ENCODE results near the gene NSD2. TPM values are rescaled to one million over a fixed set of nuclear protein-coding genes. Genes with fewer than 3 reads are reported as not detected.

NSD2 gene
- polyA plus RNA-seq, 1 donor from 2014 or later = 51.6 TPM

GRCh38 chr4:1989533-1990347 lies 118.5 kb downstream of the NSD2 start:
- Histone ChIP-seq H4K20me1 (ENCODE audit: insufficient read depth) (no peaks in the 10 kb centered on the region), H3F3A (ENCODE audit: insufficient read depth, low read length, poor library complexity, severe bottlenecking) (no peaks in the 10 kb centered on the region), H3K9me2 (ENCODE audit: insufficient read depth, low read length) (no peaks in the 10 kb centered on the region), H3K9ac (ENCODE audit: low read length) (no peak overlapping the region), H3K27ac (ENCODE audit: low read length) (no peak overlapping the region), H3K27me3 (ENCODE audit: insufficient read depth, low read depth, low read length) (no peaks in the 10 kb centered on the region), H3K36me3 (ENCODE audit: insufficient read depth, low read length) (peaks cover 1% of the 10 kb centered on the region), H3K4me3 (ENCODE audit: low read length) (no peak overlapping the region), H3K79me2 (replicated peaks; ENCODE audit: insufficient read depth, low read length) (peaks cover 8% of the 10 kb centered on the region), H2AFZ (ENCODE audit: low read depth, low read length) (no peak overlapping the region), H3K9me3 (ENCODE audit: low read length) (no peaks in the 10 kb centered on the region), H3K4me2 (ENCODE audit: low read length) (no peak overlapping the region)
- TF ChIP-seq REST (IDR thresholded peaks at IDR 0.05; ENCODE audit: borderline replicate concordance) = no peak
- no peak for TF ChIP-seq TAF1 (IDR thresholded peaks at IDR 0.05; ENCODE audit: low read depth)
- no peak for TF ChIP-seq RAD21 (conservative IDR thresholded peaks at IDR 0.05)
- TF ChIP-seq, protein P1, sequence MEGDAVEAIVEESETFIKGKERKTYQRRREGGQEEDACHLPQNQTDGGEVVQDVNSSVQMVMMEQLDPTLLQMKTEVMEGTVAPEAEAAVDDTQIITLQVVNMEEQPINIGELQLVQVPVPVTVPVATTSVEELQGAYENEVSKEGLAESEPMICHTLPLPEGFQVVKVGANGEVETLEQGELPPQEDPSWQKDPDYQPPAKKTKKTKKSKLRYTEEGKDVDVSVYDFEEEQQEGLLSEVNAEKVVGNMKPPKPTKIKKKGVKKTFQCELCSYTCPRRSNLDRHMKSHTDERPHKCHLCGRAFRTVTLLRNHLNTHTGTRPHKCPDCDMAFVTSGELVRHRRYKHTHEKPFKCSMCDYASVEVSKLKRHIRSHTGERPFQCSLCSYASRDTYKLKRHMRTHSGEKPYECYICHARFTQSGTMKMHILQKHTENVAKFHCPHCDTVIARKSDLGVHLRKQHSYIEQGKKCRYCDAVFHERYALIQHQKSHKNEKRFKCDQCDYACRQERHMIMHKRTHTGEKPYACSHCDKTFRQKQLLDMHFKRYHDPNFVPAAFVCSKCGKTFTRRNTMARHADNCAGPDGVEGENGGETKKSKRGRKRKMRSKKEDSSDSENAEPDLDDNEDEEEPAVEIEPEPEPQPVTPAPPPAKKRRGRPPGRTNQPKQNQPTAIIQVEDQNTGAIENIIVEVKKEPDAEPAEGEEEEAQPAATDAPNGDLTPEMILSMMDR (IDR thresholded peaks at IDR 0.05; ENCODE audit: poor library complexity, severe bottlenecking) = no peak
- TF ChIP-seq SMC3 (conservative IDR thresholded peaks at IDR 0.05; ENCODE audit: poor library complexity) = no peak
- no peak for TF ChIP-seq POLR2AphosphoS5 (IDR thresholded peaks at IDR 0.05)
- TF ChIP-seq MXI1 (conservative IDR thresholded peaks at IDR 0.05; ENCODE audit: poor library complexity, severe bottlenecking) = no peak
- no peak for TF ChIP-seq EZH2 (IDR thresholded peaks at IDR 0.05; ENCODE audit: borderline replicate concordance, insufficient read depth, low read length, poor library complexity, severe bottlenecking)

GRCh38 chr4:1990348-1990645 lies 119.1 kb downstream of the NSD2 start:
- Histone ChIP-seq H3K79me2 (replicated peaks; ENCODE audit: insufficient read depth, low read length) (peaks cover 14% of the 10 kb centered on the region), H4K20me1 (ENCODE audit: insufficient read depth) (no peaks in the 10 kb centered on the region), H3K36me3 (ENCODE audit: insufficient read depth, low read length) (no peaks in the 10 kb centered on the region)

More at GRCh38 chr4:1990348-1990645, 119.1 kb downstream of the NSD2 start:
- Histone ChIP-seq H2AFZ (ENCODE audit: low read depth, low read length) (no peak overlapping the region), H3F3A (ENCODE audit: insufficient read depth, low read length, poor library complexity, severe bottlenecking) (no peaks in the 10 kb centered on the region), H3K27me3 (ENCODE audit: insufficient read depth, low read depth, low read length) (no peaks in the 10 kb centered on the region), H3K9me3 (ENCODE audit: low read length) (no peaks in the 10 kb centered on the region), H3K9me2 (ENCODE audit: insufficient read depth, low read length) (no peaks in the 10 kb centered on the region), H3K4me3 (ENCODE audit: low read length) (no peak overlapping the region), H3K4me2 (ENCODE audit: low read length) (no peak overlapping the region), H3K27ac (ENCODE audit: low read length) (no peak overlapping the region), H3K9ac (ENCODE audit: low read length) (no peak overlapping the region)
- TF ChIP-seq EP300 (conservative IDR thresholded peaks at IDR 0.05; ENCODE audit: poor library complexity, severe bottlenecking) (no peak), POLR2AphosphoS5 (IDR thresholded peaks at IDR 0.05) (no peak), EZH2 (IDR thresholded peaks at IDR 0.05; ENCODE audit: borderline replicate concordance, insufficient read depth, low read length, poor library complexity, severe bottlenecking) (no peak), REST (IDR thresholded peaks at IDR 0.05; ENCODE audit: borderline replicate concordance) (no peak), SMC3 (conservative IDR thresholded peaks at IDR 0.05; ENCODE audit: poor library complexity) (no peak), TAF1 (IDR thresholded peaks at IDR 0.05; ENCODE audit: low read depth) (no peak), RAD21 (conservative IDR thresholded peaks at IDR 0.05) (no peak)
- TF ChIP-seq, protein P1 (IDR thresholded peaks at IDR 0.05; ENCODE audit: poor library complexity, severe bottlenecking) = no peak
